Measurements from ENCODE around the gene RNASEL. TPM values are rescaled to one million over a fixed set of nuclear protein-coding genes. Genes with fewer than 3 reads are reported as not detected.
A peak's percentile ranks its signal among the peaks of the same experiment; 100 is the strongest.

Gene RNASEL
- total RNA-seq, 1 donor from 2014 or later, result 4.2 TPM

- peaks cover 11% of the 10 kb centered on the region for H3K4me1 Mint-ChIP-seq (ENCODE audit: low read depth)
- DNase-seq (ENCODE audit: low spot score, unreplicated experiment), result no peak
- no peak overlapping the region for H3K4me3 Mint-ChIP-seq (ENCODE audit: low read depth)
- no peaks in the 10 kb centered on the region for H3K36me3 Mint-ChIP-seq (ENCODE audit: insufficient read depth)
- peaks cover 67% of the 10 kb centered on the region for H3K27me3 Mint-ChIP-seq
- no peaks in the 10 kb centered on the region for H3K9me3 Mint-ChIP-seq (ENCODE audit: low read depth)
- no peak for TF ChIP-seq CTCF (IDR thresholded peaks at IDR 0.05; ENCODE audit: unreplicated experiment)
- H3K27ac Mint-ChIP-seq, result no peak overlapping the region
Observed at GRCh38 chr1:182607566-182607965, 18.5 kb upstream of the RNASEL start.

GRCh38 chr1:182604175-182605164, 15.4 kb upstream of the RNASEL start, which contains the start of gene RGS16:
Gene RGS16 (minus strand): TSS chr1:182604389. CDS start chr1:182604259, 130 bp downstream.
- peaks cover 5% of the 10 kb centered on the region for H3K4me1 Mint-ChIP-seq (ENCODE audit: low read depth)
- H3K27me3 Mint-ChIP-seq, result peaks cover 39% of the 10 kb centered on the region
- no peaks in the 10 kb centered on the region for H3K9me3 Mint-ChIP-seq (ENCODE audit: low read depth)
- peak within 1 kb of the TSS; percentile 61 for H3K4me3 Mint-ChIP-seq (ENCODE audit: low read depth)
- H3K36me3 Mint-ChIP-seq (ENCODE audit: insufficient read depth), result no peaks in the 10 kb centered on the region
- TF ChIP-seq CTCF (IDR thresholded peaks at IDR 0.05; ENCODE audit: unreplicated experiment), result no peak
- H3K27ac Mint-ChIP-seq, result peak within 1 kb of the TSS; percentile 18
- peak; percentile 68 for DNase-seq (ENCODE audit: low spot score, unreplicated experiment)

- Mint-ChIP-seq H3K36me3 (ENCODE audit: insufficient read depth) (no peaks in the 10 kb centered on the region), H3K4me1 (ENCODE audit: low read depth) (peaks cover 8% of the 10 kb centered on the region), H3K27ac (no peak overlapping the region), H3K4me3 (ENCODE audit: low read depth) (peak overlapping the region; percentile 61), H3K27me3 (peaks cover 34% of the 10 kb centered on the region), H3K9me3 (ENCODE audit: low read depth) (no peaks in the 10 kb centered on the region)
- TF ChIP-seq CTCF (IDR thresholded peaks at IDR 0.05; ENCODE audit: unreplicated experiment), result no peak
- DNase-seq (ENCODE audit: low spot score, unreplicated experiment), result no peak
Observed at GRCh38 chr1:182603646-182604174, 14.7 kb upstream of the RNASEL start.

- peaks cover 31% of the 10 kb centered on the region for H3K27me3 Mint-ChIP-seq
- peaks cover 12% of the 10 kb centered on the region for H3K4me1 Mint-ChIP-seq (ENCODE audit: low read depth)
- H3K9me3 Mint-ChIP-seq (ENCODE audit: low read depth), result no peaks in the 10 kb centered on the region
- H3K4me3 Mint-ChIP-seq (ENCODE audit: low read depth), result peak overlapping the region; percentile 61
- no peak overlapping the region for H3K27ac Mint-ChIP-seq
- no peak for DNase-seq (ENCODE audit: low spot score, unreplicated experiment)
- no peaks in the 10 kb centered on the region for H3K36me3 Mint-ChIP-seq (ENCODE audit: insufficient read depth)
- no peak for TF ChIP-seq CTCF (IDR thresholded peaks at IDR 0.05; ENCODE audit: unreplicated experiment)
Observed at GRCh38 chr1:182602935-182603645, 14.0 kb upstream of the RNASEL start.

GRCh38 chr1:182601913-182602312, 12.9 kb upstream of the RNASEL start:
- Mint-ChIP-seq H3K27me3 (peaks cover 26% of the 10 kb centered on the region), H3K9me3 (ENCODE audit: low read depth) (no peaks in the 10 kb centered on the region), H3K4me3 (ENCODE audit: low read depth) (no peak overlapping the region), H3K4me1 (ENCODE audit: low read depth) (peaks cover 15% of the 10 kb centered on the region), H3K36me3 (ENCODE audit: insufficient read depth) (no peaks in the 10 kb centered on the region), H3K27ac (no peak overlapping the region)
- no peak for TF ChIP-seq CTCF (IDR thresholded peaks at IDR 0.05; ENCODE audit: unreplicated experiment)
- no peak for DNase-seq (ENCODE audit: low spot score, unreplicated experiment)
